HG03108 (cell line): ENCODE results near the gene STAM.
"Not testable (repeated sequence)": the region's sequence is repeated elsewhere in the genome, so short reads cannot be mapped to it uniquely, and the experiment has no call there.

Source experiments
- ATAC-seq: cut with Tn5 transposase; IDR thresholded peaks from one replicate; pipeline ENCODE4 v1.9.1; 2021; ENCODE audit warnings: moderate library complexity; ENCODE audit not compliant: unreplicated experiment

The STAM gene

DNA sequence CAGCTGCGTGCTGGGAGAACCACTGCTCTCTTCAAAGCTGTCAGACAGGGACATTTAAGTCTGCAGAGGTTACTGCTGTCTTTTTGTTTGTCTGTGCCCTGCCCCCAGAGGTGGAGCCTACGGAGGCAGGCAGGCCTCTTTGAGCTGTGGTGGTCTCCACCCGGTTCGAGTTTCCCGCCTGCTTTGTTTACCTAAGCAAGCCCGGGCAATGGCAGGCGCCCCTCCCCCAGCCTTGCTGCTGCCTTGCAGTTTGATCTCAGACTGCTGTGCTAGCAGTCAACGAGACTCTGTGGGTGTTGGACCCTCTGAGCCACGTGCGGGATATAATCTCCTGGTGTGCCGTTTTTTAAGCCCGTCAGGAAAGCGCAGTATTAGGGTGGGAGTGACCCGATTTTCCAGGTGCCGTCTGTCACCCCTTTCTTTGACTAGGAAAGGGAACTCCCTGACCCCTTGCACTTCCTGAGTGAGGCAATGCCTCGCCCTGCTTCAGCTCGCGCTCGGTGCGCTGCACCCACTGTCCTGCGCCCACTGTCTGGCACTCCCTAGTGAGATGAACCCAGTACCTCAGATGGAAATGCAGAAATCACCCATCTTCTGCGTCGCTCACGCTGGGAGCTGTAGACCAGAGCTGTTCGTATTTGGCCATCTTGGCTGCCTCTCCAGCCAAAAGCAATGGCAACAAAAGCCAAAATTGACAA lies 78.5 kb downstream of the STAM start:
- not testable (repeated sequence) for ATAC-seq

GRCh38 chr10:17725703-17726102 lies 81.8 kb downstream of the STAM start:
- no peak for ATAC-seq

DNA sequence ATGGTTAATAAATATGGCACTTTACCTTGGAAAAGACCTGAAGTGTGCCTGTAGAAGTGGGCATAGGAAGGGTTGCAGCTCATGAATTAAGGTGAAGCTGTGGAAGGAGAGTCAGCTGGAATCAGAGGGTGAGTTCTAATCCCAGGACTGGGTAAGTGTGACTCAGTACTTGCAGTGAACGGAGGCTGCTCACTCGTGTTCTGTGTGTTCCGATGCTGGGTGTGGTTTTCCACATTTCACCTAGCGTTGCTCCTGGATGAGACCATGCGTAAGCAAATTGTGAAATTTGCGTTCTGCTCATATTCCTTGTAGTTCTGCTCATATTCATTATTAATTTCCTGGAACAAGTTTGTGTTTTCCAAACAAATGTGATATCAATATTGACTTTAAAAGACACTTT lies 85.7 kb downstream of the STAM start:
- ATAC-seq, result no peak

GRCh38 chr10:17730667-17731066 lies 86.7 kb downstream of the STAM start:
- ATAC-seq, result no peak

- no peak for ATAC-seq
Measured at GRCh38 chr10:17731331-17732020, 87.5 kb downstream of the STAM start.

- no peak for ATAC-seq
Measured at GRCh38 chr10:17733620-17734019, 89.7 kb downstream of the STAM start.

DNA sequence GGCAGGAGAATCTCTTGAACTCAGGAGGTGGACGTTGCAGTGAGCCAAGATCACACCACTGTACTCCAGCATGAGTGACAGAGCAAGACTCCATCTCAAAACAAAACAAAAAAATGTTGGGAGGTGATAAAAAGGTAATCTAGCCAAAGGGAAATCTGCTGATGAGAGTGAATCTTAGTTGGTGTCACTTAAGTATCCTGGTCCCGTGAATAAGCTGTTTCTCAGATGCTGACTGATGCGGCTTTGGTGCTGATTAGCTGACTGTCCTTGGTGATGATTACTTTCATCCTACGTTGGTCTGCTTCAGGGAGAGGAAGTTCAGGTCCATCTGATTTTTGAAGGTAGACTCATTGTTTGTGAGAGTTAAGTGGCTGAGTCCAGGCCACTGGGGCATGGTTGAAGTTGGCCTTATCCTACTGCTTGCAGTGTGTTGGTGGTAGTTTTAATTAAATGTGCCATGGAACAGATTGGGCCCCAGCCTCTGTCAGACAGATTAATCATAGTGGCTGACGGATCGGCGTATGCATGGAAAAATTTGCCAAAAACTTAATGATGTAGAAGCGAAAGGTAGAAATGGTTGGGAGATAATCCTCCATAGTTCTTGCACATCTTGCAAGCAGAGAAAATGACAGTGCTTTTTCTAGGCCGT lies 90.6 kb downstream of the STAM start:
- no peak for ATAC-seq

DNA sequence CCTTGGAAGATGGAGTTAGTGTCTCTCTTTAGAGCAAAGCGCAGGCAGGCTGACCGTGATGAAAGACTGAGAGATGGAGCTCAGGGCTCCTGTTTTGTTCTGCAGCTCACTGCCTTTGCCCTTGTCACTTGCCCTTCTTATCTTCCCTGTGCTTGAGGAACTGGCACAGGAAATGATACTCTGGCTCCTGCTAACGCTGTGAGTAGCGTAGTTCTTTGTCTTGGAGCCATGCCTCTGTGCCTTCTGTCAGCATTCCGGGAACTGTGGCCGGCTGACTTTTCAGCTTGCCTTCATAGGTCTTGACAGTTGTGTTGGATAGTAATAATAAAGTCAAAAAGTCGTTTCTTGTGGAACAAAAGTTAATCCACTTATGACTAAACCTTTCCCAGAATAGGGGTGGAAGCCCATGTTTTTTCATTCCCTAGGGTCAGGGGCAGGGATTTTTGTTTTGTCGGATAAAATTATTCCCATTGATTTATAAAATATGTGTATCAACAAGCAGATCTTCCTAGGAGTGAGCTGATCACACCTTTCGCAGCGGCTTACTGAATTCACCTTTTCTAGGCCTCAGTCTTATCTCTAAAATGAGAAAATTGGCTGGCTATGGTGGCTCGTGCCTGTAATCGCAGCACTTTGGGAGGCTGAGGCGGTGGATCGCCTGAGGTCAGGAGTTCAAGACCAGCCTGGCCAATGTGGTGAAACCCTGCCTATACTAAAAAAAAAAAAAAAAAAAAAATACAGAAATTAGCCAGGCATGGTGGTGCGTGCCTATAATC lies 91.4 kb downstream of the STAM start:
- no peak for ATAC-seq

DNA sequence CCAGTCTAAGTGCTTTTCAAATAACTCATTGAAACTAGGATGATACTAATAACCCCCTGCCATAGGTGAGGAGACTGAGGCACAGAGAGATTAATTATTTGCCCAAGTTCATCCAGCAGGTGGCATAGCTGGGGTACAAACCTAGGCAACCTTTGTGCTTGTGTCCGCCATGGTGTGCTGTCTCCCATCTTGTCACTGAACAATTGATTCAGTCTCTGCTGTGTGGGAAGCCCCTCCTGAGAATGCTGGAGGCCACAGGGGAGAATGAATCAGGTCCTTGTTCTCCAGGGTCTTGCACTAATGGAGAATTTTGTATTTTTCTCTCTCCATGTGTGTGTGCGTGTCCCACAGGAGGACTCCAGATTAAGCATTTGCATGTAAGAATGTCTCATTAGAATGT lies 92.3 kb downstream of the STAM start:
- no peak for ATAC-seq

- no peak for ATAC-seq
Measured at GRCh38 chr10:17737027-17737965, 93.3 kb downstream of the STAM start.

DNA sequence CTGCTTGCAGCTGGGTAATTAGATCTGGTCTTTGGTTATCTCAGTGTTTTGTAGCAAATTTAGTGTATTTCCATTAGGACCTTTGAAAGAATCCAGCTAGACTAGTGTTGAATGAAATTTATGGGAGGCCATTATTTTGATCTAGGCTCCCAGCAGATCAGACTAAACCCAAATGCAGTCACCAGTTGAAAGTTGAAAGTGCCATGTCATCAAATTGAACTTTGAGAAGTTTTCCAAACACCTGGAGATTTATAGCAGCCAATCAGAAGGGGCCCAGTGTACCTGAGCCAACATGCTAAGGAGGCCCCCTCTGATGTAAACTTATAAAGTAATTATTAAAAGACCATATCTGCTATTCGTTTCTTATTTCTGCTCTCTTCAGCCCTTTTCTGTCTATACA lies 96.7 kb downstream of the STAM start:
- ATAC-seq, result no peak

GRCh38 chr10:17742918-17743317 lies 99.0 kb downstream of the STAM start:
- no peak for ATAC-seq

DNA sequence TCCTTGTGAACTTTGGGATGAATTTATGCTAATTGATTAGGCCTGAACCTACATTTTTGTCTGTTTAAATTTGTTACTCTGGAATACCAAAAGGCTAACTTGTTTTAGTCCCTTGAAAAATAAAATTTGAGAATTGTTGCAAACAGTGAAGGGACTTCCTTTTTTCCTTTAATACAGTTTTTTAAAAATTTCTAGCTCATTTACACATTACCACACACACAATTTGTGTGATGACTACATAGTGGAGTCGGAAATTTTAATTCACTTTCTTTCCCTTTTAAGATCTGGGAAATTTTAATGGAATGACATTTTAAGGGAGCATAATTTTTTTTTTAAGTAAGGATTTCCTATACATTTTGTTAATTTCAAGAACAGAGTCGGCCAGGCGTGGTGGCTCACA lies 99.5 kb downstream of the STAM start:
- no peak for ATAC-seq

DNA sequence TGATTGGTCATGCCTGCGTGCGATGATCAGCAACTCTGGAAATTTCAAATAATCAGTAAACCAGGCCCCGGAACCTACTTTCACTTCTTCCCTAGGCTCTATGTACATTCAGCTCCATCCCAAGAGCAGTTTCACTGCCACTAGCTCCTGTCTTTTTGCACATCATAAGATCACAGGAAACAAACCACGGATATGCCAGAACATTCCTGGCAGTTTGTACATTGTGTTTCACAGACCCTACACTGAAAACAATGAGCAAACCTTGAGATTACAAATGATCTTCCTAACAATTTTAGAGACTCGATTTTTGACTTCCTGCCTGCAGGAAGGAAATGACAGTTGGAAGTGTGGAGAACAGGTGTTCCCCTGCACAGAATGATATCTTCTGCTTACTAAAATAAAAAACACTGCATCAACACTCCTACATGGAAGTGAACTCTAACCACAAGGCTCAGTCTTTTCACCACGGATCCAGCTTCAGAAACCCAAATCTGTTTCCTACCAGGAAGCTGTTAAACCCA lies 100.5 kb downstream of the STAM start:
- ATAC-seq, result no peak

GRCh38 chr10:17747883-17748550 lies 104.1 kb downstream of the STAM start:
- ATAC-seq, result no peak

DNA sequence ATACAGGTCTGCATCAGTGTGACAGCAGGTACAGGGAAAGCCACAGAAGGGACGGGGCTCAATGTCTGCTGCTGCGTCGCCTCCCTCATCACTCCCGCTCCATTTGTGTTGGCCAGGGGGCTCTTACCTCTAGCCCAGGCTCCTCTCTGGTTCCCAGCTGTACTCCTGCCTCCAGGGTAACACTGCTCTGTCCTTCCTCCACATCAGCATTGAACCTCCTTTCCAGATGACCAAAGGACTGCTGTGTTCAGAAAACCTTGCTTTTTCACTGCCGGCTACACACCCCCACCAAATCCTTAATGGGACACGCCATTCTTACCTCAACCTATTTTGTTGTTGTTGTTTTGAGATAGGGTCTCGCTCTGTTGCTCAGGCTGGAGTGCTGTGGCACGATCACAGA lies 105.9 kb downstream of the STAM start:
- no peak for ATAC-seq

- ATAC-seq, result no peak
Measured at GRCh38 chr10:17751781-17752445, 108.0 kb downstream of the STAM start, which contains the start of gene TMEM236. TSS of gene TMEM236 (plus strand) at chr10:17752201. CDS start at chr10:17752296, 95 bp downstream.

DNA sequence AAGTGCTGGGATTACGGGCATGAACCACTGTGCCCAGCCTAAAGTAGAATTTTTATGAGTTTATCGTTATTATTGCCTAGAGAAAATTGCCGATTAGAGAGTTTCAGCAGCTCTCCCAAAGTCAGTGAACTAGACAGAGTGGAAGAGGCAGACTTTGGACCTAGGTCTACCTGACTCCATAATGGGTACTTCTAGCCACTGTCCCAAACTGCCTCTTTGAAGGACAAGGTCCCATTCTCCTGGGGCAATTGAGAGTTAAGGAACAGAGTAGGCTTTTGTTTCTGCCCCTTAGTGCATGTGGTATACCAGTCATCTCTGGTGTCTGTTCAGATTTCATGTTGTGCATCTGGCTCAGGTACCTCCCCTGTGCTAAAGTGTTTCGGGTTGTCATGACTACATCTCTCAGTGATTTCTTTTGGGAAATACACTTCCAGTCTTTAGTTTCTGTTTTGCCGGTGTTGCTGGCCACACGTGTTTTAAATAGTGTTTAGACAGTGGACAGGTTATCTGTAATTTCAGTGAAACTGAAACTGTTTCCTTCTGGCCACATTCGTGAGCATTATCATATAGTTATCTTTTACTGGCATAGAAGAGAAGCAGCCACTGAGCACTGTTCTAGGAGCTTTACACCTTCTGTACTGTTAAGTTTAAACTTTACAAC lies 112.7 kb downstream of the STAM start:
- peak; percentile 95 for ATAC-seq
